ENCODE measurements around the gene MEG3. TPM values are rescaled to one million over a fixed set of nuclear protein-coding genes. Genes with fewer than 3 reads are reported as not detected.

The MEG3 gene
- total RNA-seq, 1 experiment from 2014 or later = not detected

DNA sequence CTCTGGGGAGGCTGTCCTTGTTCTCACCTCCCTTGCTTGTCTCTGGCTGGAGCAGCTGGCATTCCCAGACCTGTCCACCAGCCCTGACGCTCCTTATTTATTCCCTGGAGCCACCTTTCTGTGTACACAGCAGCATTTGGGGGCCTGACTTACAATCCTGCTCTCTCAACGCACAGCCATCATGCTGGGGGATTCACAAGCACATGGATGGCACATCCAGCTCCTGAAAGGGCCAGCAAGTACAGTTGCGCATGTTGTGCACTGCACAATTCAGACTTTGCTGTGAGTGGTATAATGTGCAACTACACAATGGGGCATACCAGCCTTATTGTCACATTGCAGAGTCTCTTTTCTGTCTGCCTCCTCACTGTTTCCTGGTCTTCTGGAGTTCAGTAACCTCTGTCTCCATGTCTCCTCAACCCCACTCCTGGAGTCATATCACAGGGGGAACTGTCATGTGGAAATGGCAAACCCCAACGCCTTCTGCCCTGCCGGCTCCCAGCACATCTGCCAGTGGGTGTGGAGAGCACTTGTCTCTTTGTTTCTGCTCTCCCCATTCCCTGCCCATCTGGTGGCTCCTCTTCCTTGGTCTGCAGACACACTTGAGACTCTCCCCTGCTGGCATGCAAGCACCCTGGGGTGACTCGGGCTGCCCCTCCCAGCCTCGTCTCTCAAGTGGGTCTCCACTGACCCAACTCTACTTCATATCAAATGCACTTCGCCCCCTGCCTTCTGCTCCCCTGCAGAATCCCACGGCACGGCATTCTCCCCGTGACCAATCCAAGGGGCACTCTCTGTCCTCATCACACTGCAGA, 41.2 kb upstream of the MEG3 start:
- no peaks in the 10 kb centered on the region for H3K36me3 Mint-ChIP-seq (ENCODE audit: insufficient read depth, unreplicated experiment)
- no peaks in the 10 kb centered on the region for H3K4me1 Mint-ChIP-seq (ENCODE audit: low read depth, unreplicated experiment)
- TF ChIP-seq, protein P1, sequence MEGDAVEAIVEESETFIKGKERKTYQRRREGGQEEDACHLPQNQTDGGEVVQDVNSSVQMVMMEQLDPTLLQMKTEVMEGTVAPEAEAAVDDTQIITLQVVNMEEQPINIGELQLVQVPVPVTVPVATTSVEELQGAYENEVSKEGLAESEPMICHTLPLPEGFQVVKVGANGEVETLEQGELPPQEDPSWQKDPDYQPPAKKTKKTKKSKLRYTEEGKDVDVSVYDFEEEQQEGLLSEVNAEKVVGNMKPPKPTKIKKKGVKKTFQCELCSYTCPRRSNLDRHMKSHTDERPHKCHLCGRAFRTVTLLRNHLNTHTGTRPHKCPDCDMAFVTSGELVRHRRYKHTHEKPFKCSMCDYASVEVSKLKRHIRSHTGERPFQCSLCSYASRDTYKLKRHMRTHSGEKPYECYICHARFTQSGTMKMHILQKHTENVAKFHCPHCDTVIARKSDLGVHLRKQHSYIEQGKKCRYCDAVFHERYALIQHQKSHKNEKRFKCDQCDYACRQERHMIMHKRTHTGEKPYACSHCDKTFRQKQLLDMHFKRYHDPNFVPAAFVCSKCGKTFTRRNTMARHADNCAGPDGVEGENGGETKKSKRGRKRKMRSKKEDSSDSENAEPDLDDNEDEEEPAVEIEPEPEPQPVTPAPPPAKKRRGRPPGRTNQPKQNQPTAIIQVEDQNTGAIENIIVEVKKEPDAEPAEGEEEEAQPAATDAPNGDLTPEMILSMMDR (IDR thresholded peaks at IDR 0.05; ENCODE audit: unreplicated experiment) = no peak
- BruUV-seq (replicated peaks) = no TSS peak
- H3K27ac Mint-ChIP-seq (ENCODE audit: unreplicated experiment) = no peak overlapping the region
- CTCF ChIA-PET = no interaction called here
- peaks cover 81% of the 10 kb centered on the region for H3K27me3 Mint-ChIP-seq (ENCODE audit: unreplicated experiment)
- no peaks in the 10 kb centered on the region for H3K9me3 Mint-ChIP-seq (ENCODE audit: low read depth, unreplicated experiment)
- intact Hi-C loops (cut with micrococcal nuclease; ENCODE audit: unreplicated experiment) = no loop called here
- DNase-seq = no peak
- H3K4me3 Mint-ChIP-seq (ENCODE audit: low read depth, unreplicated experiment) = no peak overlapping the region

GRCh38 chr14:100785338-100785615, 40.6 kb upstream of the MEG3 start:
- H3K36me3 Mint-ChIP-seq (ENCODE audit: insufficient read depth, unreplicated experiment) = no peaks in the 10 kb centered on the region
- no peak overlapping the region for H3K27ac Mint-ChIP-seq (ENCODE audit: unreplicated experiment)
- H3K4me3 Mint-ChIP-seq (ENCODE audit: low read depth, unreplicated experiment) = no peak overlapping the region
- TF ChIP-seq, protein P1 (IDR thresholded peaks at IDR 0.05; ENCODE audit: unreplicated experiment) = no peak
- intact Hi-C loops (cut with micrococcal nuclease; ENCODE audit: unreplicated experiment) = no loop called here
- DNase-seq = no peak
- peaks cover 75% of the 10 kb centered on the region for H3K27me3 Mint-ChIP-seq (ENCODE audit: unreplicated experiment)
- CTCF ChIA-PET = no interaction called here
- no peaks in the 10 kb centered on the region for H3K9me3 Mint-ChIP-seq (ENCODE audit: low read depth, unreplicated experiment)
- no TSS peak for BruUV-seq (replicated peaks)
- H3K4me1 Mint-ChIP-seq (ENCODE audit: low read depth, unreplicated experiment) = no peaks in the 10 kb centered on the region

GRCh38 chr14:100785626-100786025, 40.3 kb upstream of the MEG3 start:
- no peak overlapping the region for H3K4me3 Mint-ChIP-seq (ENCODE audit: low read depth, unreplicated experiment)
- H3K4me1 Mint-ChIP-seq (ENCODE audit: low read depth, unreplicated experiment) = no peaks in the 10 kb centered on the region
- DNase-seq = no peak
- no peaks in the 10 kb centered on the region for H3K9me3 Mint-ChIP-seq (ENCODE audit: low read depth, unreplicated experiment)
- H3K27ac Mint-ChIP-seq (ENCODE audit: unreplicated experiment) = no peak overlapping the region
- CTCF ChIA-PET = no interaction called here
- TF ChIP-seq, protein P1 (IDR thresholded peaks at IDR 0.05; ENCODE audit: unreplicated experiment) = no peak
- peaks cover 74% of the 10 kb centered on the region for H3K27me3 Mint-ChIP-seq (ENCODE audit: unreplicated experiment)
- BruUV-seq (replicated peaks) = no TSS peak
- intact Hi-C loops (cut with micrococcal nuclease; ENCODE audit: unreplicated experiment) = no loop called here
- no peaks in the 10 kb centered on the region for H3K36me3 Mint-ChIP-seq (ENCODE audit: insufficient read depth, unreplicated experiment)

DNA sequence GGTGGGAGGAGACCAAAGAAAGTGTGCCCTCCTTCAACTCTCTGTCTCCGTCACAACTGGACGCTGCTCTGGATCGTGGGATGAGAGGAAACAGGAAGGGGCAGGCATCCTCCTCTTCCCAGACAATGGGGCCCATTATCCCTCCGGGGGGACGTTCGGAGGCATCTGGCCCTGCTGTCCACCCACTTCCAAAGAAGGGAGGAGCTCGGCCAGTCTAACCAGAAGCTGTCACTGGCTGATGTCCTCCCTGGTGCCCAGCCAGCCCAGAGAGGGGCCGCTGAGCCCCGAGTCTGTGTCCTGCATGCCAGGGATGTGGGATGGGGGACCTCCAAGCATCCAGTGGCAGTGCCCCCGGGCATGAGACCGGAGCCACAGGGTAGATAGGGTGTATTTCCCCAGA, 39.8 kb upstream of the MEG3 start:
- Mint-ChIP-seq H3K27me3 (ENCODE audit: unreplicated experiment) (peaks cover 77% of the 10 kb centered on the region), H3K36me3 (ENCODE audit: insufficient read depth, unreplicated experiment) (no peaks in the 10 kb centered on the region), H3K27ac (ENCODE audit: unreplicated experiment) (no peak overlapping the region), H3K4me3 (ENCODE audit: low read depth, unreplicated experiment) (no peak overlapping the region), H3K4me1 (ENCODE audit: low read depth, unreplicated experiment) (no peaks in the 10 kb centered on the region), H3K9me3 (ENCODE audit: low read depth, unreplicated experiment) (no peaks in the 10 kb centered on the region)
- TF ChIP-seq, protein P1 (IDR thresholded peaks at IDR 0.05; ENCODE audit: unreplicated experiment) = no peak
- BruUV-seq (replicated peaks) = no TSS peak
- no peak for DNase-seq
- CTCF ChIA-PET = no interaction called here
- intact Hi-C loops (cut with micrococcal nuclease; ENCODE audit: unreplicated experiment) = no loop called here

Measured in Calu3 (cell line).